Erythroblast (primary cell): ENCODE results near the gene KANK4.

ENCODE experiments used
- GATA1 ChIP-seq: IDR thresholded peaks from 2 replicates; pipeline ENCODE4 v1.6.1; 2011; ENCODE audit warnings: low read depth, mild to moderate bottlenecking, control low read depth, low read length, moderate library complexity
- POLR2A ChIP-seq: IDR thresholded peaks from 2 replicates; pipeline ENCODE4 v1.6.1; 2011; ENCODE audit warnings: mild to moderate bottlenecking, low read length

DNA sequence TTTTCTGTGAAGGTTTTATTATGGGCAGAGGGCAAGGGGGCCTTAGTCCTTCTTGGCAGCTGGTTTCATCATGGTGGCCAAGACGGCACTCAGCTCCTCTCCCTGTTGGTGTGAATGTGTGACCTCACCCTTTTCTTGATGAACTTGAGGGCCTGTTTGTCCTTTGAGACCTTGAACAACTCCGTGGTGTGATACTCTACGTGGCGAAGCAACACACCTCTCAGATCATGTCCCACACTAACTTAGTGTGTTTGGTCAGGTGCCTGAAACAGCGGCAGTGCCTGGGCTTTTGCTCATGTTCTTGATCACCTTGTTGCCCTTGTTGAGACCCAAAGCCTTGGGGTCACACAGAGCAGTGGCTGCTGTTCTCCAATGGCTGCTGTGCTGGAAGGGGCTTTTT is 111.1 kb downstream of the KANK4 start:
- TF ChIP-seq POLR2A (no peak), GATA1 (no peak)
